Activated CD4-positive, alpha-beta T cell treated with anti-CD3 and anti-CD28 coated beads, Interleukin-2, amount 10 ng/mL, durations not matched to agents 7 days and 5 days (primary cell): ENCODE results near the gene SSC5D. TPM values are rescaled to one million over a fixed set of nuclear protein-coding genes. Genes with fewer than 3 reads are reported as not detected.
"Not testable (repeated sequence)": the region's sequence is repeated elsewhere in the genome, so short reads cannot be mapped to it uniquely, and the experiment has no call there.

Experiments used
- CTCF ChIA-PET: fragments of 350-600 bp; sonication (Branson Sonifier 250); formaldehyde crosslinking; loops from one replicate; lab custom pipeline; 2021; ENCODE audit warnings: antibody characterized with exemption; lab: Charles Lee
- POLR2A ChIA-PET: fragments of 350-600 bp; sonication (Branson Sonifier 250); formaldehyde crosslinking; loops from one replicate; lab custom pipeline; 2021; ENCODE audit warnings: antibody characterized with exemption; lab: Charles Lee
- DNase-seq: peaks from one replicate; pipeline ENCODE4 v3.0.0-alpha.2; 2020
- H3K27ac Mint-ChIP-seq: one replicate; pipeline ENCODE4 v1.8.0; 2021; ENCODE audit warnings: mild to moderate bottlenecking, moderate library complexity, mixed read lengths
- H3K27me3 Mint-ChIP-seq: one replicate; pipeline ENCODE4 v1.8.0; 2021; ENCODE audit warnings: mixed read lengths
- H3K36me3 Mint-ChIP-seq: one replicate; pipeline ENCODE4 v1.8.0; 2021; ENCODE audit warnings: low read depth, mixed read lengths
- H3K4me1 Mint-ChIP-seq: one replicate; pipeline ENCODE4 v1.8.0; 2021; ENCODE audit warnings: mixed read lengths
- H3K4me3 Mint-ChIP-seq: one replicate; pipeline ENCODE4 v1.8.0; 2021; ENCODE audit warnings: mild to moderate bottlenecking, moderate library complexity, mixed read lengths
- H3K9me3 Mint-ChIP-seq: one replicate; pipeline ENCODE4 v1.8.0; 2021; ENCODE audit warnings: mixed read lengths
- total RNA-seq, 2 experiments: library from RNA; stranded (reverse); gene quantifications; one replicate each; pipeline ENCODE4 v1.2.3, GENCODE V29; 2021

SSC5D gene
- total RNA-seq, 2 experiments from 2014 or later = 0.42 to 0.98 TPM

DNA sequence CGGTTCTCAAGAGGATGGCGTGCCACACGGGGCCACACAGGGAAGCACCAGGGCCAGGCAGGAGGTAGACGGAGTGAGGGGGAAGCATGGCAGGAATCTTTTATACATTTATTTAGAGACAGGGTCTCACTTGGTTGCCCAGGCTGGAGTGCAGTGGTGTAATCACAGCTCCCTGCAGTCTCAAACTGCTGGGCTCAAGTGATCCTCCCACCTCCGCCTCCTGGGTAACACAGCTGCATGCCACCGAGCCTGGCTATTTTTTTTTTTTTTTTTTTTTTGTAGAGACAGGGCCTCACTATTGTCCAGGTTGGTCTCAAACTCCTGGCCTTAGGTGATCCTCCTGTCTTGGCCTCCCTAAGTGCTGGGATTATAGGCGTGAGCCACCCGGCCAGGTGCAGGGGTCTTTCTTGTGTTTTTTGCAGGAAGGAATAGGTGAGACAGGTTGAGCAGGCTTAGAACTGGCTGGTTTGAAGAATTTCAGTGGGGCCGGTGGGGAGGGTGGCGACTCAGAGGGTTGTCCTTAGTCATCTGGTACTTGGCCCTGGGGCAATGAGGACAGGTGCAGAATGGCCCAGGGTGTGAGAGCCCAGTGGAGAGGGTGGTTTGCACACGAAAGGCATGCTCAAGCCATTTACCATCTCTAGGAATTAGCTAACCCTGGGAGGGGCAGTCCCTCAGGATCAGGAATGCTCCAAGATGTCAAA is 7.6 kb downstream of the SSC5D start:
- ChIA-PET CTCF (interaction anchor here (1.5 kb wide), 1 partner anchor 8 kb away, joined by 7 read pairs; no protein-coding TSS in a partner anchor), POLR2A (no interaction called here)
- DNase-seq = no peak
- Mint-ChIP-seq H3K4me3 (no peak overlapping the region), H3K36me3 (no peaks in the 10 kb centered on the region), H3K27ac (no peak overlapping the region), H3K9me3 (no peaks in the 10 kb centered on the region), H3K4me1 (no peaks in the 10 kb centered on the region), H3K27me3 (peaks cover 2% of the 10 kb centered on the region)

DNA sequence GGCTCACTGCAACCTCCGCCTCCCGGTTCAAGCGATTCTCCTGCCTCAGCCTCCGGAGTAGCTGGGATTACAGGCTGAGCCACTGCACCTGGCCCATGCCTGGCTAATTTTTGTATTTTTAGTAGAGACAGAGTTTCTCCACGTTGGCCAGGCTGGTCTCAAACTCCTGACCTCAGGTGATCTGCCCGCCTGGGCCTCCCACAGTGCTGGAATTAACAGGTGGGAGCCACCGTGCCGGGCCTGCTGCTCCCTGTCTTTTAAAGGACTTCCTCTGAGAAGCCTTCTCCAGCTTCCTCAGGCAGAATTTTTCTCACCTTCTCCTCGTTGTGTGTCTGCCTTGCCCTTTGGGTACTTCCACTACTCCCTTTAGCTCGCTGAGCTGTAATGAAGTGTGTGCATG is 8.6 kb downstream of the SSC5D start:
- DNase-seq, H3K9me3 Mint-ChIP-seq, H3K36me3 Mint-ChIP-seq, H3K4me1 Mint-ChIP-seq, POLR2A ChIA-PET, H3K27ac Mint-ChIP-seq, H3K27me3 Mint-ChIP-seq, H3K4me3 Mint-ChIP-seq: not testable (repeated sequence)
- CTCF ChIA-PET = interaction anchor here (1.5 kb wide), 1 partner anchor 7 kb away, joined by 7 read pairs; no protein-coding TSS in a partner anchor

DNA sequence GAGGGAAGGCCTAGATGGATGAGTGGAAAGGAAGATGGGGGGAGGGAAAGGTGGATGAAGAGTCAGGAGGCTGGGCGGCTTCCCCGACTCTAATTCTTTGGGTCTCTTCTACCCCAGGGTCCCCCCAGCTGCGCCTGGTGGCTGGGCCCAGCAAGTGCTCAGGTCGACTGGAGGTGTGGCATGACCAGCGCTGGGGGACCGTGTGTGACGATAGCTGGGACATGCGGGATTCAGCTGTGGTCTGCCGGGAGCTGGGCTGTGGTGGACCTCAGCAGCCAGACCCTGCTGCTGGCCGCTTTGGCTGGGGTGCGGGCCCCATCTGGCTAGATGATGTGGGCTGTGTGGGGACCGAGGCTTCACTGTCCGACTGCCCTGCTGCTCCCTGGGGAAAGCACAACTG is 9.5 kb downstream of the SSC5D start:
- no peak overlapping the region for H3K4me3 Mint-ChIP-seq
- POLR2A ChIA-PET = no interaction called here
- H3K9me3 Mint-ChIP-seq = peaks cover 5% of the 10 kb centered on the region
- H3K4me1 Mint-ChIP-seq = peaks cover 8% of the 10 kb centered on the region
- no peak overlapping the region for H3K27ac Mint-ChIP-seq
- H3K36me3 Mint-ChIP-seq = peaks cover 3% of the 10 kb centered on the region
- DNase-seq = no peak
- no peaks in the 10 kb centered on the region for H3K27me3 Mint-ChIP-seq
- CTCF ChIA-PET = interaction anchor here (1.6 kb wide), 1 partner anchor 30 kb away, joined by 9 read pairs; no protein-coding TSS in a partner anchor

GRCh38 chr19:55498246-55498840 is 10.1 kb downstream of the SSC5D start:
- ChIA-PET CTCF (interaction anchor here (0.8 to 1.6 kb wide), 4 partner anchors 21 to 134 kb away, joined by 3 to 9 read pairs (median 3); no protein-coding TSS in a partner anchor), POLR2A (no interaction called here)
- no peak overlapping the region for H3K27ac Mint-ChIP-seq
- peaks cover 13% of the 10 kb centered on the region for H3K4me1 Mint-ChIP-seq
- no peaks in the 10 kb centered on the region for H3K27me3 Mint-ChIP-seq
- no peak overlapping the region for H3K4me3 Mint-ChIP-seq
- peaks cover 6% of the 10 kb centered on the region for H3K36me3 Mint-ChIP-seq
- peaks cover 8% of the 10 kb centered on the region for H3K9me3 Mint-ChIP-seq
- DNase-seq = no peak

GRCh38 chr19:55500368-55500952 is 12.2 kb downstream of the SSC5D start:
- peaks cover 10% of the 10 kb centered on the region for H3K36me3 Mint-ChIP-seq
- H3K27me3 Mint-ChIP-seq = no peaks in the 10 kb centered on the region
- H3K4me1 Mint-ChIP-seq = peaks cover 21% of the 10 kb centered on the region
- no peak overlapping the region for H3K27ac Mint-ChIP-seq
- CTCF ChIA-PET = interaction anchor here (0.9 kb wide), 1 partner anchor 15 kb away, joined by 3 read pairs; the partner anchor contains the start of gene NAT14
- POLR2A ChIA-PET = no interaction called here
- no peak for DNase-seq
- H3K4me3 Mint-ChIP-seq = no peak overlapping the region
- peaks cover 8% of the 10 kb centered on the region for H3K9me3 Mint-ChIP-seq

- Mint-ChIP-seq H3K9me3 (peaks cover 8% of the 10 kb centered on the region), H3K27me3 (no peaks in the 10 kb centered on the region), H3K4me1 (peaks cover 21% of the 10 kb centered on the region), H3K36me3 (peaks cover 10% of the 10 kb centered on the region), H3K4me3 (no peak overlapping the region), H3K27ac (peak overlapping the region; percentile 21)
- ChIA-PET POLR2A (no interaction called here), CTCF (interaction anchor here (0.9 kb wide), 1 partner anchor 11 kb away, joined by 3 read pairs; no protein-coding TSS in a partner anchor)
- no peak for DNase-seq
Observed at GRCh38 chr19:55502197-55502952, 14.1 kb downstream of the SSC5D start.

DNA sequence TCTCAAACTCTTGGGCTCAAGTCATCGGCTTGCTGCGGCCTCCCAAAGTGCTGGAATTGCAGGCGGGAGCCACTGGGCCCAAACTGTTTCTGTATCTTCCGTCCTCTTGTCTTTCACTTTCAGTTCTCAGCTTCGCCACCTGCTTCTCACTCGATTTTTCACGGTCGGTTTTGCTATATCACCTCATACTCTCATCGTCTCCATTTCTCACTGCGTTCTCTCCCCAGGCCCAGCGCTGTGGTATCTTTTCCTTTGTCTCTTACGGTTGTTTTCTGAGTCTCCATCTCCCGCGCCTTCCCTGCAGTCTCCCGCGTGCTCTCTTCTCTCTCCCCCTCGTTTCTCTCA is 14.9 kb downstream of the SSC5D start:
- Mint-ChIP-seq H3K4me3 (peak overlapping the region; percentile 73), H3K9me3 (peaks cover 8% of the 10 kb centered on the region), H3K27me3 (no peaks in the 10 kb centered on the region), H3K36me3 (peaks cover 10% of the 10 kb centered on the region), H3K4me1 (peaks cover 21% of the 10 kb centered on the region), H3K27ac (peak overlapping the region; percentile 92)
- POLR2A ChIA-PET = no interaction called here
- CTCF ChIA-PET = interaction anchor here (0.7 to 2.6 kb wide), 17 partner anchors 9 to 362 kb away, joined by 3 to 22 read pairs (median 8); partner anchors contain the start of genes ZNF581, ZNF628, ZNF784 and ZNF865
- DNase-seq = no peak

DNA sequence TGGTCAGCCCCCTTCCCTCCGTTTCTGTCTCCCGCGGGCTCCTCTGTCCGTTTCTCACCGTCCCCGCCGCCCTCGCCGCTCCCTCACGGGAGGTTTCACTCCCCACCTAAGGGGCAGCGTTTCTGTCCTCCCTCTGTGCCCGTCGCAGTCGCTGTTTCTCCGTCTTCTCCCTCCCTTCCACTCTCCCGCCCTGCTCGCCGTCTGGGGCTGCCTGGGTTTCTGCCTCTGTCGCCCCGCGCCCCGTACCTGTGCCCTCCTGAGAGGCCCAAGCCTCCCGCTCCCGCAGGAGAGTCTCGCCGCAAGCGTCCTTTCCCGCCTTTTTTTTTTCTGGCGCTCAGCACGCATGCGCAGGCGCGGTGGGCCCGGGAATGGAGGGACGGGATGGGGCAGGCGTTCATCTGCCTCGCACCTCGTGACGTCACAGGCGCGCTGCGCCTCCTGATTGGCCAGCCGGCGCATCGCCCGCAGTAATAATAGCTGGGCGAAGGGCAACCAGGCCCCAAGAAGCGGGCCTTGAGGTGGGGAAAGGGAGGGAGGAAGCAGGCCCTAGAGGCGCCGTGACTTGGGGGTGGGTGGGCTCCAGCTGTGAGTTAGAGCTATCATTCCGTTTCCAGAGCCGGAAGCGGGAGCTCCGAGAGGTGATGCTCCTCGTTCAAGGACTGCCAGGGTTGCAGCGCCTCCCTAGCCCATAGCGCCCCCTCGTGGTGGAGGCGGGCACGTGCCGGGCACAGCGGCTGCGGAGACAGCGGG is 15.4 kb downstream of the SSC5D start:
- Mint-ChIP-seq H3K4me1 (peaks cover 21% of the 10 kb centered on the region), H3K4me3 (peak overlapping the region; percentile 73), H3K36me3 (peaks cover 10% of the 10 kb centered on the region), H3K27me3 (no peaks in the 10 kb centered on the region), H3K27ac (peak overlapping the region; percentile 92), H3K9me3 (peaks cover 8% of the 10 kb centered on the region)
- ChIA-PET POLR2A (interaction anchor here (0.7 to 1.0 kb wide), 2 partner anchors 100 to 117 kb away, joined by 3 read pairs; no protein-coding TSS in a partner anchor), CTCF (interaction anchor here (0.6 to 2.6 kb wide), 45 partner anchors 8 to 386 kb away, joined by 3 to 22 read pairs (median 5); partner anchors contain the start of genes CCDC106, FIZ1, HSPBP1 and ISOC2)
- peak; percentile 92 for DNase-seq

DNA sequence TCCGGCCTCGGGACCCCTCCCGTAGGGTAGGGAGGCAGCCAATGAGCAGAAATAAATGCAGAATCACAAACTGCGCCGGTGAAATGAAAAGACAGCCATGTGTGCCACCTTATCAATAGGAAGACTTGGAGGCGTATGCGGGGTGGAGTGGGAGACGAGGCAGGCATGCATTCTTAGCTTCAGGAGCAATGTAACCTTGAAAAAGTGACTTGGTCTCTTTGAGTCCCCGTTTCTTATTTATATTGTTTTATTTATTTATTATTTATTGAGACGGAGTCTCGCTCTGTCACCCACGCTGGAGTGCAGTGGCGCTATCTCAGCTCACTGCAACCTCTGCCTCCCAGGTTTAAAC is 16.0 kb downstream of the SSC5D start:
- peaks cover 21% of the 10 kb centered on the region for H3K4me1 Mint-ChIP-seq
- CTCF ChIA-PET = interaction anchor here (0.6 to 2.6 kb wide), 44 partner anchors 8 to 386 kb away, joined by 3 to 22 read pairs (median 5); partner anchors contain the start of genes CCDC106, FIZ1, HSPBP1 and ISOC2
- H3K27ac Mint-ChIP-seq = no peak overlapping the region
- H3K4me3 Mint-ChIP-seq = peak overlapping the region; percentile 73
- H3K36me3 Mint-ChIP-seq = peaks cover 10% of the 10 kb centered on the region
- peaks cover 8% of the 10 kb centered on the region for H3K9me3 Mint-ChIP-seq
- POLR2A ChIA-PET = interaction anchor here (0.7 to 1.0 kb wide), 2 partner anchors 100 to 117 kb away, joined by 3 read pairs; no protein-coding TSS in a partner anchor
- H3K27me3 Mint-ChIP-seq = no peaks in the 10 kb centered on the region
- DNase-seq = no peak

DNA sequence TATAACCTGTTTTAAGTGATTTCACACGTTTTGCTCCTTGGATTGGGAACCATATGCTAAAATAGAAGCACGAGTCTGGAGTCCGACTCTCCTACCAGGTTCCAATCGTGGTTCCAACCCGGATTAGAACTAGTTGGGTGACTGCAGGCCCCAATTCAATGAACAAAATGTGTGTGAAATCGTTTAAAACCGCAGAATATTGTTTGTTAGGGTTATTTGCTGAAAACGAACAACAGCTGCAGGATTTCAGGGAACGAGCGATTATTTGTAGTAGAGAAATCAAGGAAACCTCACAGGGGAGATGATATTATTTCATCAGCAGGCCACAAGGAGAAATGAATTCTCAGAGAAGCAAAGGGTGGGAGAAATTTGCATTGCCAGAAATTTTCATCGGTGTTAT is 16.7 kb downstream of the SSC5D start:
- H3K27me3 Mint-ChIP-seq = no peaks in the 10 kb centered on the region
- peaks cover 10% of the 10 kb centered on the region for H3K36me3 Mint-ChIP-seq
- no peak for DNase-seq
- peaks cover 8% of the 10 kb centered on the region for H3K9me3 Mint-ChIP-seq
- no peak overlapping the region for H3K4me3 Mint-ChIP-seq
- H3K4me1 Mint-ChIP-seq = peaks cover 21% of the 10 kb centered on the region
- ChIA-PET POLR2A (no interaction called here), CTCF (interaction anchor here (1.2 to 2.6 kb wide), 11 partner anchors 11 to 149 kb away, joined by 4 to 19 read pairs (median 9); partner anchors contain the start of genes FIZ1, ISOC2, ZNF581 and ZNF628)
- H3K27ac Mint-ChIP-seq = no peak overlapping the region

- POLR2A ChIA-PET = no interaction called here
- Mint-ChIP-seq H3K4me1 (peaks cover 11% of the 10 kb centered on the region), H3K27ac (no peak overlapping the region)
Observed at GRCh38 chr19:55508120-55508519, 19.9 kb downstream of the SSC5D start.

More at GRCh38 chr19:55508120-55508519, 19.9 kb downstream of the SSC5D start:
- Mint-ChIP-seq H3K4me3 (no peak overlapping the region), H3K9me3 (peaks cover 2% of the 10 kb centered on the region), H3K36me3 (peaks cover 7% of the 10 kb centered on the region), H3K27me3 (peaks cover 1% of the 10 kb centered on the region)
- DNase-seq = no peak
- CTCF ChIA-PET = interaction anchor here (0.7 to 1.8 kb wide), 2 partner anchors 132 to 367 kb away, joined by 4 to 8 read pairs; no protein-coding TSS in a partner anchor
